Erythroblast (primary cell): Measurements from ENCODE around the gene LATS2.
"Not testable (repeated sequence)": the region's sequence is repeated elsewhere in the genome, so short reads cannot be mapped to it uniquely, and the experiment has no call there.

Experiments
- DNase-seq, 2 experiments: peaks; one replicate each; lab custom pipeline; 2025; lab: John Stamatoyannopoulos, UW
- GATA1 ChIP-seq: IDR thresholded peaks from 2 replicates; pipeline ENCODE4 v1.6.1; 2011; ENCODE audit warnings: low read depth, mild to moderate bottlenecking, control low read depth, low read length, moderate library complexity
- POLR2A ChIP-seq: IDR thresholded peaks from 2 replicates; pipeline ENCODE4 v1.6.1; 2011; ENCODE audit warnings: mild to moderate bottlenecking, low read length

Gene LATS2

GRCh38 chr13:20942938-20943559, 118.3 kb downstream of the LATS2 start:
- no peak for DNase-seq
- TF ChIP-seq POLR2A, result no peak
- no peak for TF ChIP-seq GATA1

DNA sequence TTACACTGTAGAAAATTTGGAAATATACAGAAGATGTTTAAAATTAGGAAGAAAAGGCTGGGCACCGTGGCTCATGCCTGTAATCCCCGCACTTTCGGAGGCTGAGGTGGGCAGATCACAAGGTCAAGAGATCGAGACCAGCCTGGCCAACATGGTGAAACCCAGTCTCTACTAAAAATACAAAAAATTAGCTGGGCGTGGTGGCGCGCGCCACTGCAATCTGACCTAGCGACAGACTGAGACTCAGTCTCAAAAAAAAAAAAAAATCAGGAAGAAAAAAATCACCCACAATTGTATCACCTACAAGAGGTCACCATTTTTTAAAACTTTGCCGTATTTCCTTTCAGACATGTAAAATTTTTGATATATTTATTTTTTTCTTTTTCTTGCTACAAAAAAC, 120.9 kb downstream of the LATS2 start:
- not testable (repeated sequence) for DNase-seq

GRCh38 chr13:20940083-20940482, 121.3 kb downstream of the LATS2 start:
- DNase-seq, result no peak
- TF ChIP-seq POLR2A (no peak), GATA1 (no peak)

- no peak for DNase-seq
- TF ChIP-seq GATA1, result no peak
- TF ChIP-seq POLR2A, result no peak
Observed at GRCh38 chr13:20939662-20940061, 121.7 kb downstream of the LATS2 start.

DNA sequence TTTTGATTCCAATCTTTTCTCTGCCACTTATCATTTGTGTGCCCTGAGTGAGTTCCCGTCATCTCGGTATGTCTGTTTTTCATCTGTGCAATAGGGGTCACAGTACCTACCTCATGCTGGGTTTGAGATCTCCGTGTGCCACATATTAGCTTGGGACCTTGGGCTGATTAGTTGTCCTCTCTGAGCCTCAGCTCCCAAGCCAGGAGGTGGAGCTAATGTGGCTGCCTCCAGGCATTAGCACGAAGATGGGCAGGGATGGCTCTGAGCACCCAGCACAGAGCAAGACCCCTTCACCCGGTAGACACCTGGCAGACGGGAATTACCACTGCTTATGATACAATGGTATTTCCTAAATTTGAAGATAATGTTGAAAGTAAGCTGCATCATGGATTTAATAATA, 123.1 kb downstream of the LATS2 start:
- DNase-seq, result no peak
- TF ChIP-seq GATA1 (no peak), POLR2A (no peak)

- DNase-seq, result no peak
- TF ChIP-seq GATA1 (no peak), POLR2A (no peak)
Observed at GRCh38 chr13:20927596-20928257, 133.7 kb downstream of the LATS2 start.

DNA sequence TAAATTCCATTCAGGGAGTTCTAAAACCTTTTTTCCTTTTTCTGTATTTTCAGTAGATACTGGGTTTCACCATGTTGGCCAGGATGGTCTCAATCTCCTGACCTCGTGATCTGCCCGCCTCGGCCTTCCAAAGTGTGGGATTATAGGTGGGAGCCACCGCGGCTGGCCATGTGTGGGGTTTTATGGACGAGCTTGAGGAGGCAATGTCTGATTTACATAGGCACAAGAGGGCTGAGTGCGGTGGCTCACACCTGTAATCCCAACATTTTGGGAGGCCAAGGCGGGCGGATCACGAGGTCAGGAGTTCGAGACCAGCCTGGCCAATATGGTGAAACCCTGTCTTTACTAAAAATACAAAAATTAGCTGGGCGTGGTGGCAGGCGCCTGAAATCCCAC, 136.0 kb downstream of the LATS2 start:
- DNase-seq, result not testable (repeated sequence)

- DNase-seq, result peak; percentile 79 to 88
- no peak for TF ChIP-seq POLR2A
- no peak for TF ChIP-seq GATA1
Observed at GRCh38 chr13:20924758-20925394, 136.5 kb downstream of the LATS2 start.

- no peak for TF ChIP-seq GATA1
- DNase-seq, result peak in 1 of 2 experiments; percentile 8
Observed at GRCh38 chr13:20923272-20923671, 138.1 kb downstream of the LATS2 start.
